Neuronal stem cell (in vitro differentiated cells): ENCODE results near the gene COL28A1.

Source experiments
- DNase-seq: peaks from one replicate; pipeline ENCODE4 v3.0.0-alpha.2; 2013; ENCODE audit warnings: low spot score
- H2AFZ ChIP-seq: one replicate; pipeline ENCODE4 v1.6.1; 2013; ENCODE audit warnings: mild to moderate bottlenecking, low read length, inconsistent platforms
- H2AK5ac ChIP-seq: 2 replicates; pipeline ENCODE4 v1.6.1; 2013; ENCODE audit warnings: low read depth, mild to moderate bottlenecking, inconsistent platforms, low read length, moderate library complexity, mixed read lengths
- H2BK120ac ChIP-seq: 2 replicates; pipeline ENCODE4 v1.6.1; 2013; ENCODE audit warnings: low read depth, mild to moderate bottlenecking, inconsistent platforms, low read length, moderate library complexity, mixed read lengths
- H2BK12ac ChIP-seq: one replicate; pipeline ENCODE4 v1.6.1; 2013; ENCODE audit warnings: low read length, inconsistent platforms
- H2BK15ac ChIP-seq: 2 replicates; pipeline ENCODE4 v1.6.1; 2013; ENCODE audit warnings: mild to moderate bottlenecking, low read length, inconsistent platforms, mixed read lengths
- H2BK5ac ChIP-seq: one replicate; pipeline ENCODE4 v1.6.1; 2013; ENCODE audit warnings: inconsistent platforms, mild to moderate bottlenecking, low read length, moderate library complexity
- H3K14ac ChIP-seq: one replicate; pipeline ENCODE4 v1.6.1; 2013; ENCODE audit warnings: low read length, inconsistent platforms
- H3K18ac ChIP-seq: 2 replicates; pipeline ENCODE4 v1.6.1; 2013; ENCODE audit warnings: low read length, inconsistent platforms
- H3K23ac ChIP-seq: 2 replicates; pipeline ENCODE4 v1.6.1; 2013; ENCODE audit warnings: low read depth, mild to moderate bottlenecking, mixed read lengths, low read length, inconsistent platforms; ENCODE audit not compliant: poor library complexity
- H3K27ac ChIP-seq: replicated peaks from 3 replicates; pipeline ENCODE4 v1.5.1; 2013; ENCODE audit warnings: low read length, inconsistent platforms
- H3K27me3 ChIP-seq, 3 experiments: 2 replicates each; pipeline ENCODE4 v1.6.1; 2013; ENCODE audit warnings: low read length in 3 of 3, mild to moderate bottlenecking in 2 of 3, inconsistent platforms in 1 of 3, low read depth in 1 of 3, mixed read lengths in 1 of 3, moderate library complexity in 1 of 3; ENCODE audit not compliant: control insufficient read depth in 3 of 3, insufficient read depth in 3 of 3
- H3K36me3 ChIP-seq, 2 donors: replicated peaks in 1 of 2; 2 replicates each; pipeline ENCODE4 v1.6.1; 2013; ENCODE audit warnings: low read length in 2 of 2; ENCODE audit not compliant: control insufficient read depth in 2 of 2, insufficient read depth in 2 of 2
- H3K4ac ChIP-seq: 2 replicates; pipeline ENCODE4 v1.6.1; 2013; ENCODE audit warnings: inconsistent platforms, mild to moderate bottlenecking, low read length, moderate library complexity
- H3K4me1 ChIP-seq, 2 donors: 1 replicate in 1 of 2; 2 replicates in 1 of 2; pipeline ENCODE4 v1.6.1; 2013; ENCODE audit warnings: low read length in 2 of 2, low read depth in 1 of 2; ENCODE audit not compliant: control insufficient read depth in 2 of 2, insufficient read depth in 1 of 2
- H3K4me2 ChIP-seq: one replicate; pipeline ENCODE4 v1.6.1; 2013; ENCODE audit warnings: mild to moderate bottlenecking, low read length, inconsistent platforms; ENCODE audit not compliant: insufficient read depth, poor library complexity, severe bottlenecking
- H3K4me3 ChIP-seq, 2 donors: 2 replicates each; pipeline ENCODE4 v1.5.1; 2013; ENCODE audit warnings: low read length in 2 of 2, mild to moderate bottlenecking in 2 of 2, inconsistent platforms in 1 of 2, moderate library complexity in 1 of 2
- H3K79me1 ChIP-seq: one replicate; pipeline ENCODE4 v1.6.1; 2013; ENCODE audit warnings: low read depth, mild to moderate bottlenecking, inconsistent platforms, low read length, moderate library complexity
- H3K9ac ChIP-seq: one replicate; pipeline ENCODE4 v1.6.1; 2013; ENCODE audit warnings: mild to moderate bottlenecking, low read depth, low read length, inconsistent platforms; ENCODE audit not compliant: poor library complexity
- H3K9me3 ChIP-seq, 2 donors: replicated peaks in 1 of 2; 2 replicates each; pipeline versions ENCODE3 to v1.6.1; 2013; ENCODE audit warnings: low read length in 2 of 2, mild to moderate bottlenecking in 2 of 2, inconsistent platforms in 1 of 2, low read depth in 1 of 2, mixed read lengths in 1 of 2, moderate library complexity in 1 of 2; ENCODE audit not compliant: control insufficient read depth in 2 of 2, insufficient read depth in 1 of 2
- H4K8ac ChIP-seq: one replicate; pipeline ENCODE4 v1.6.1; 2013; ENCODE audit warnings: low read depth, mild to moderate bottlenecking, inconsistent platforms, low read length, moderate library complexity
- H4K91ac ChIP-seq: one replicate; pipeline ENCODE4 v1.6.1; 2013; ENCODE audit warnings: low read length, low read depth, mild to moderate bottlenecking, inconsistent platforms; ENCODE audit not compliant: poor library complexity
- WGBS, 2 donors: extraction: QIAGEN DNeasy Blood & Tissue Kit; methylation state at CpG; one replicate each; pipeline ENCODE4 v1.1.7; 2013; ENCODE audit warnings: missing lambda C conversion rate in 2 of 2, mixed read lengths in 1 of 2; ENCODE audit not compliant: insufficient read length in 2 of 2, insufficient replicate concordance in 1 of 2; ENCODE audit errors: extremely low coverage in 2 of 2; 5-methylcytosine and 5-hydroxymethylcytosine counted together

The COL28A1 gene

DNA sequence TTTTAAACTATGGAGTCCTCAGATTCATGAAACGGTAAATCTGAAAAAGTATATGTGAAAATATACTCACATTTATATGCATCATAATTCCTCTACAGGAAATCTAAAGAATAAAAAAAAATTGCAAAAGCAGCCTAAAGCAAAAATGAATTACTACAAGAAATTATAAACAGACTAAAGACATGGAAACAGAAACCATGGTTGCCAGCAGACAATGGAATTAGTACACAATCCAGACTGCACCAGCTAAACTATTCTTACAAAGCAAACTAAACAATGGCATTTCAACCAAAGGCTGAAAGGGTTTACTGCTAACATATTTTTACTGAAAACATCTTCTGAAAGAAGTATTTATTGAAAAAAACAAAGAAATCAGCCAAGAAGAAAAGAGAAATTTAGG lies 51.6 kb downstream of the COL28A1 start:
- no peak for DNase-seq
- H2BK5ac ChIP-seq, result no peak overlapping the region
- no peak overlapping the region for H2AFZ ChIP-seq
- no peak overlapping the region for H3K4me2 ChIP-seq
- H3K9me3 ChIP-seq, result peaks cover 3% of the 10 kb centered on the region in 2 donors
- no peak overlapping the region for H2AK5ac ChIP-seq
- H3K79me1 ChIP-seq, result peaks cover 1% of the 10 kb centered on the region
- no peaks in the 10 kb centered on the region for H3K27me3 ChIP-seq
- no peak overlapping the region for H4K91ac ChIP-seq
- no peak overlapping the region for H3K23ac ChIP-seq
- H2BK12ac ChIP-seq, result no peak overlapping the region
- no peak overlapping the region for H3K9ac ChIP-seq
- H2BK15ac ChIP-seq, result no peak overlapping the region
- H2BK120ac ChIP-seq, result no peak overlapping the region
- H3K4ac ChIP-seq, result no peak overlapping the region
- H3K27ac ChIP-seq, result no peak overlapping the region
- H4K8ac ChIP-seq, result no peak overlapping the region
- H3K18ac ChIP-seq, result no peak overlapping the region
- no CpG with 5 or more reads among the region's 1 CpG for WGBS, 2 donors
- H3K4me3 ChIP-seq, result no peak overlapping the region
- H3K4me1 ChIP-seq, result no peaks in the 10 kb centered on the region
- H3K36me3 ChIP-seq, result no peaks in the 10 kb centered on the region
- no peak overlapping the region for H3K14ac ChIP-seq

DNA sequence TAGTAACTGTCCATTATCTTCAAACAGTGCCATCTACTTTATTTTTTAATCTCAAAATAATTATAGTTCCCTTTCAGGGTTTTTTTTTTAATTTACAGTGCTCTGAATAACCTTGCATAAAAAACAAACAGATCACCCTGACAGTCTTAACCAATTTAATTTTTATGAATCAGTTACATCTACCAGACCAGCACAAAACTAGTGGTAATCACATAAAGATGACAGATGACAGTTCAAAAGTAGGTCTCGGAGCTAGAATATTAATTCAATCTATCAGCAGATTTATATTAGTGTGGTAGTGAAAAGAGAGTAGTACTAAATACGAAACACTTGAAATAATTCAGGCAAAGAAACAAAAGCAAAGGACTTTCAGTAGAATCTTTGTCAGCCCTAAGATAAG lies 53.9 kb downstream of the COL28A1 start:
- Histone ChIP-seq H3K14ac (no peak overlapping the region), H4K8ac (no peak overlapping the region), H2AFZ (no peak overlapping the region), H2BK15ac (no peak overlapping the region), H3K4me1 (no peaks in the 10 kb centered on the region), H3K9me3 (peaks cover 0 to 3% of the 10 kb centered on the region in 2 donors), H3K4me3 (no peak overlapping the region), H2BK5ac (no peak overlapping the region), H3K9ac (no peak overlapping the region), H3K18ac (no peak overlapping the region), H3K4me2 (no peak overlapping the region), H2AK5ac (no peak overlapping the region), H3K27ac (no peak overlapping the region), H4K91ac (no peak overlapping the region), H3K4ac (no peak overlapping the region), H2BK12ac (no peak overlapping the region), H2BK120ac (no peak overlapping the region), H3K27me3 (no peaks in the 10 kb centered on the region), H3K23ac (no peak overlapping the region), H3K79me1 (peaks cover 1% of the 10 kb centered on the region), H3K36me3 (no peaks in the 10 kb centered on the region)
- DNase-seq, result no peak
- WGBS, 2 donors, result no CpG with 5 or more reads among the region's 2 CpGs

DNA sequence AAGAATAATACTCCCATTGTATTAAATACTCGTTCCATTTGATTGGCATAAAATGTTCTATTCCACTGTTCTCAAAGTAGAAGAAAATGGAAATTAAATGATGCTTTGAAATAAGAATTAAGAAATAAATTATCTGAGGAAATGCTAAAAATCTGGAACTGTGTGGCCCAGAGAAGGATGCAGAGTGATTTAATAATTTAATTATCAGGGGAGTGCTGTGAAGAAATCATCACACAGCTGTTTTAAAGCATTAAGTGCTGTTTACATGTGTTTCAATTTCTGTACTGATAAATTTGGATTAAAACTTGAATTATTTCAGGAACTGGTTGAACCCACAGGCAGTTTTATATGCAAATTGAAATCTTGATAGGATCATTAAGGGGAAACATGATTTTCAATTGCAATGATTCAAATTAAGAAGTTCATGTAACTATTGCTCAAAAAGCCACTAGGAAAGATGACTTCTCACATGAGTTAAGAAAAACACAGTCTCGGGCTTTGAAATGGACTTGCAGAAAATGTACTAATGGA lies 56.3 kb downstream of the COL28A1 start:
- no peak overlapping the region for H3K4me3 ChIP-seq
- peaks cover 0 to 3% of the 10 kb centered on the region in 2 donors for H3K9me3 ChIP-seq
- no peak overlapping the region for H3K14ac ChIP-seq
- H2BK12ac ChIP-seq, result no peak overlapping the region
- no peak overlapping the region for H2BK15ac ChIP-seq
- no peak overlapping the region for H2BK120ac ChIP-seq
- no peak overlapping the region for H2BK5ac ChIP-seq
- no peak overlapping the region for H3K4me2 ChIP-seq
- H3K23ac ChIP-seq, result no peak overlapping the region
- H3K79me1 ChIP-seq, result no peaks in the 10 kb centered on the region
- no peak overlapping the region for H3K18ac ChIP-seq
- no peak overlapping the region for H3K4ac ChIP-seq
- H2AK5ac ChIP-seq, result no peak overlapping the region
- H4K8ac ChIP-seq, result no peak overlapping the region
- WGBS, 2 donors, result no CpG with 5 or more reads among the region's 2 CpGs
- H3K27ac ChIP-seq, result no peak overlapping the region
- no peak overlapping the region for H2AFZ ChIP-seq
- no peak overlapping the region for H4K91ac ChIP-seq
- no peaks in the 10 kb centered on the region for H3K36me3 ChIP-seq
- H3K4me1 ChIP-seq, result no peaks in the 10 kb centered on the region
- no peak overlapping the region for H3K9ac ChIP-seq
- H3K27me3 ChIP-seq, result no peaks in the 10 kb centered on the region
- no peak for DNase-seq

DNA sequence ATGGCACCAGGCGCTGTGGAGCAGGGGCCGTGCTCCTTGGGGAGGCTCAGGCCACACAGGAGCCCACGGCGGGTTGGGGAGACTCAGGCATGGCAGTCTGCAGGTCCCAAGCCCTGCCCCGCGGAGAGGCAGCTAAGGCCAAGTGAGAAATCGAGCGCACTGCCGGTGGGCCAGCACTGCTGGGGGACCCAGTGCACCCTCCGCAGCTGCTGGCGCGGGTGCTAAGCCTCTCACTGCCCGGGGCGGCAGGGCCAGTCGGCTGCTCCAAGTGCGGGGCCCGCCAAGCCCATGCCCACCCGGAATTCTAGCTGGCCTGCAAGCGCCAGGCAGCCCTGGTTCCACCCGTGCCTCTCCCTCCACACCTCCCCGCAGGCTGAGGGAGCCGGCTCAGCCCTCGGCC lies 57.1 kb downstream of the COL28A1 start:
- peak overlapping the region; percentile 43 for H4K8ac ChIP-seq
- no peak for DNase-seq
- H3K4me1 ChIP-seq, result no peaks in the 10 kb centered on the region
- peak overlapping the region; percentile 2 for H3K23ac ChIP-seq
- no peaks in the 10 kb centered on the region for H3K27me3 ChIP-seq
- H3K36me3 ChIP-seq, result no peaks in the 10 kb centered on the region
- H2AFZ ChIP-seq, result no peak overlapping the region
- H3K4me2 ChIP-seq, result no peak overlapping the region
- H3K4ac ChIP-seq, result no peak overlapping the region
- H2BK15ac ChIP-seq, result no peak overlapping the region
- H3K4me3 ChIP-seq, result no peak overlapping the region
- no peaks in the 10 kb centered on the region for H3K9me3 ChIP-seq
- H4K91ac ChIP-seq, result no peak overlapping the region
- H3K14ac ChIP-seq, result no peak overlapping the region
- H3K27ac ChIP-seq, result no peak overlapping the region
- H2AK5ac ChIP-seq, result no peak overlapping the region
- H2BK5ac ChIP-seq, result peak overlapping the region; percentile 35
- no peak overlapping the region for H3K18ac ChIP-seq
- H2BK12ac ChIP-seq, result no peak overlapping the region
- H2BK120ac ChIP-seq, result no peak overlapping the region
- no peaks in the 10 kb centered on the region for H3K79me1 ChIP-seq
- no CpG with 5 or more reads among the region's 23 CpGs for WGBS, 2 donors
- H3K9ac ChIP-seq, result peak overlapping the region; percentile 44
